Aorta (tissue), 5 donors: ENCODE measurements around the gene JOSD1. TPM values are rescaled to one million over a fixed set of nuclear protein-coding genes. Genes with fewer than 3 reads are reported as not detected.

ENCODE experiments used
- ATAC-seq: fragments of 200-7000 bp; cut with Tn5 transposase; one replicate; pipeline ENCODE4 v1.9.1; 2022; ENCODE audit warnings: moderate library complexity; ENCODE audit not compliant: low FRiP score
- DNase-seq, 2 donors: peaks; one replicate each; pipeline ENCODE4 v3.0.0-alpha.2; 2020
- H3K27ac ChIP-seq, 2 donors: one replicate each; pipeline ENCODE4 v1.5.1; 2013; ENCODE audit warnings: low read length in 2 of 2, mild to moderate bottlenecking in 2 of 2, moderate library complexity in 2 of 2, control low read depth in 1 of 2, inconsistent platforms in 1 of 2, low read depth in 1 of 2
- H3K27me3 ChIP-seq, 2 donors: one replicate each; pipeline ENCODE4 v1.6.1; 2013; ENCODE audit warnings: control low read depth in 1 of 2, low read length in 1 of 2, mild to moderate bottlenecking in 1 of 2, moderate library complexity in 1 of 2; ENCODE audit not compliant: insufficient read depth in 2 of 2, control insufficient read depth in 1 of 2
- H3K36me3 ChIP-seq, 2 donors: one replicate each; pipeline ENCODE4 v1.6.1; 2013; ENCODE audit warnings: control low read depth in 1 of 2, low read length in 1 of 2, mild to moderate bottlenecking in 1 of 2; ENCODE audit not compliant: insufficient read depth in 2 of 2, control insufficient read depth in 1 of 2
- H3K4me1 ChIP-seq, 2 donors: one replicate each; pipeline ENCODE4 v1.6.1; 2013; ENCODE audit warnings: low read length in 2 of 2, control low read depth in 1 of 2, mild to moderate bottlenecking in 1 of 2, moderate library complexity in 1 of 2; ENCODE audit not compliant: insufficient read depth in 2 of 2, control insufficient read depth in 1 of 2
- H3K4me3 ChIP-seq, 2 donors: one replicate each; pipeline ENCODE4 v1.5.1; 2013; ENCODE audit warnings: low read length in 2 of 2, control low read depth in 1 of 2, mild to moderate bottlenecking in 1 of 2
- H3K9me3 ChIP-seq: one replicate; pipeline ENCODE4 v1.6.1; 2013; ENCODE audit warnings: mild to moderate bottlenecking, low read length; ENCODE audit not compliant: control insufficient read depth
- WGBS, 2 donors: extraction: QIAGEN DNeasy Blood & Tissue Kit; methylation state at CpG; one replicate each; pipeline ENCODE4 v1.1.7; 2013; 5-methylcytosine and 5-hydroxymethylcytosine counted together
- intact Hi-C, 2 donors: fragments of 100-400 bp; cut with DNase I; formaldehyde crosslinking; loops; one replicate each; pipeline versions ENCODE4 v1.14.2 to v1.15.0; 2022
- polyA plus RNA-seq, 2 donors: library from polyadenylated mRNA; stranded (reverse); fragments of 200-250 nt; gene quantifications; one replicate each; pipeline ENCODE4 v1.2.3, GENCODE V29; 2013
- total RNA-seq, 2 donors: library from RNA; stranded (reverse); fragmentation: NEBNext Ultra II Directional; extraction: Animal tissue kit (Norgen Biotek cat#: 25700); gene quantifications; one replicate each; pipeline ENCODE4 v1.2.1, GENCODE V29; 2021
- donor health status: healthy with polysubstance abuse.
- donor health status: Bipolar disorder and iron deficiency.
- donor health status: DM: no; HTN: no; CAD: no.
- donor health status: DM: no; HTN: no; CAD: no.
- donor health status: DM: yes; HTN: yes; CAD: no.

The JOSD1 gene
- total and polyA plus RNA-seq, 4 donors = 19.7 to 54.7 (median 42.0) TPM

DNA sequence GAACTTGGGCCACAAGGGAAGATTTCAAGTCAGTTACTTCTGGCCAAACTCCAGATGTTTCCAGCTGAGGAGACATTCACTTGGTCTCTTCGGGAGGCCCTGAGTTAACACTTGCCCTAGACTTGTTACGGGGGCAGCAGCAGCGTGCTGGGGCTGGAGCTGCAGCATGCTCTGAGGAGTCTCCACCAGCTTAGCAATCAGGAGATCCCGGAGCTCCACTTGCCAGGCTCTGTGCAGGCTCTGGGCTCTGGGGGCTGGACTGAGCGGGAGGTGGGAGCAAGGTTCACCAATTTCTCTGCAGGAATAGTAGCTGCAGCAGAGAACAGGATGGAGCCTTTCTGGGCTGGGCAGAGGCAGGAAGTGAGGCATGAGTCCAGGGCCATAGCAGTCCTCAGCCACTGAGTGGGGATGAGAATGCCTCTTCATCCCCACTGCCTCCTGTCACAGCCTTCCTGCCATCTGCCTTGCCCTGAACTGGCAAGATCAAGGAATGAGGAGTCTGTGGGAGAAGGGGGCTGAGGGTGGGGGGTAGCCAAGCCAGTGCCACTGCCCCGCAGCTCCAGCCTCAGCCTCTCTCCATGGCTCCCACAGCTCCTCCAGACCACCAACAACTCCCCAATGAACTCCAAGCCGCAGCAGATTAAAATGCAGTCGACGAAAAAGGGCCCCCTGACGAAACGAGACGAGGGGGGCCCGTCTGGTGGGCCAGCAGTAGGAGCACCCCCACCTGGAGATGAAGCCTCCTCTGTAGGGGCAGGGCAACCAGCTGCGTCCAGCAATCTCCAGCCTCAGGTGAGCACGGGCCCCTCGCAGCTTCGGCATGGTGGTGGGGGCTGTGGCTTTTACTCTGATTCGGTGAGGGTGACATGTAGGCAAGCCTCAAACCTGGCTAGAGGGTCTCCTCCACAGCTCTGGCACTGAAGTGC is 28.4 kb upstream of the JOSD1 start:
- Histone ChIP-seq H3K4me1 (peaks cover 0 to 3% of the 10 kb centered on the region in 2 donors), H3K27ac (no peak overlapping the region), H3K9me3 (no peaks in the 10 kb centered on the region), H3K27me3 (no peaks in the 10 kb centered on the region), H3K4me3 (no peak overlapping the region), H3K36me3 (peaks cover 5 to 23% of the 10 kb centered on the region in 2 donors)
- WGBS, 2 donors = 87 to 89% methylated on average over 18 of the region's 18 CpGs
- intact Hi-C loops = no loop called here
- no peak for ATAC-seq
- DNase-seq = peak; percentile 41 to 63

DNA sequence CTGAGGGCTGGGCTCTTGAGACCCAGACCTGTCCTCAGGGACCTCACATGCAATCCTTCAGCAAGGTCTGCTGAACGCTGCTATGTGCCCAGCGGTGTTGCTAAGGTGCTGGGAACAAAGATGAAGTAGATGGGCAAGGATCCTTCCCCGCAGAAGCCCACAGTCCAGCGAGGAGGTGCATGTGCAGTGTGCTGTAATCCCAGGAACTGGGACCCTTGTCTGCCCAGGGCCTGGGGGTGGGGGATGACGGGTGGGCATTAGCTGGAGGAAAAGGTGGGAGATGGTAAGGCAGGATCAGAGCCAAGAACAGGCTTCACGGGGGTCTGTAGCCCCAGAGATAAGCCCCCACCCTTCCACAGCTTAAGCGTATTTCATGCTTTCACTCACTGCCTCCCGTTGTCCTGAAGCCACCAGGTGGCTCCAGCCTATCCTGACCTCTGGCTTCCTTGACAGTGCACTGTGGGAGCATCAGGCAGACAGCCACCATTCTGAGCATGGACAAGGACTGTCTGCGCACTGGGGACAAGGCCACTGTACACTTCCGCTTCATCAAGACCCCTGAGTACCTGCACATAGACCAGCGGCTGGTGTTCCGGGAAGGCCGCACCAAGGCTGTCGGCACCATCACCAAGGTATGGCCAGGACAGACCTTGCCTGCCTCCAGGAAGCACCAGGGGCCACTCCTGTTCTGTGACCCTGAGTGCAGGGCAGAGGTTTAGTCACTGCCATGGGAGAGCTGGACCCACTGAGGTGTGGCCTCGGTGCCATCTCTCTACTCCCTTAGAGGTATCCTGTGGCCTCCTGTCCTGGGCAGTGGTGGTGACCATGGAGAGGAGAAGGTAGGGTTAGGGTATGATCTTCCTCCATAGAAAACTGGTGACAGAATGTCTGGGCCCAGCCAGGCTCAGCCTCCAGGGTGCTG is 27.0 kb upstream of the JOSD1 start:
- no peaks in the 10 kb centered on the region for H3K27me3 ChIP-seq
- DNase-seq (peak in 1 of 2 donors; percentile 53), ATAC-seq (no peak)
- H3K9me3 ChIP-seq = no peaks in the 10 kb centered on the region
- H3K27ac ChIP-seq = no peak overlapping the region
- no peak overlapping the region for H3K4me3 ChIP-seq
- peaks cover 0 to 3% of the 10 kb centered on the region in 2 donors for H3K4me1 ChIP-seq
- 91 to 93% methylated on average over 15 of the region's 15 CpGs for WGBS, 2 donors
- intact Hi-C loops = no loop called here
- H3K36me3 ChIP-seq = peaks cover 5 to 23% of the 10 kb centered on the region in 2 donors

DNA sequence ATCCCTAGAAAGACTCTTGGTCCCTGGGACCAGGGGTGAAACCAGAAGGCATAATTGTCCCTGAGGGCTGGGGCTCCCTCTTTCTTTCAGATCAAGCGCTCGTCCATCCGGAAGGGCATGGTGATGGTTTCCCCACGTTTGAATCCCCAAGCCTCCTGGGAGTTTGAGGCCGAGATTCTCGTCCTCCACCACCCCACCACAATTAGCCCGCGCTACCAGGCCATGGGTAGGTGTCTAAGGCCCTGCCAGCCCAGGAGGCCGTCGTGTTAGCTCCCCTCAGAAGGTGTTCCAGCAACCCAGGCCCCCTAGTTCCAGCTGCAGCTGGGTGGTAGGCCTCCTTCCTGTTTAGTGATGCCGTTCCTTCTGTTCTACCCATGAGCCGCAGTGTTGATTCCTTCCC is 26.4 kb upstream of the JOSD1 start:
- no peak for ATAC-seq
- Histone ChIP-seq H3K4me1 (peaks cover 0 to 2% of the 10 kb centered on the region in 2 donors), H3K9me3 (no peaks in the 10 kb centered on the region), H3K27me3 (no peaks in the 10 kb centered on the region), H3K27ac (no peak overlapping the region), H3K36me3 (peaks cover 5 to 23% of the 10 kb centered on the region in 2 donors), H3K4me3 (no peak overlapping the region)
- intact Hi-C loops = no loop called here
- peak in 1 of 2 donors; percentile 57 for DNase-seq
- WGBS, 2 donors = 91% methylated on average over 12 of the region's 12 CpGs

DNA sequence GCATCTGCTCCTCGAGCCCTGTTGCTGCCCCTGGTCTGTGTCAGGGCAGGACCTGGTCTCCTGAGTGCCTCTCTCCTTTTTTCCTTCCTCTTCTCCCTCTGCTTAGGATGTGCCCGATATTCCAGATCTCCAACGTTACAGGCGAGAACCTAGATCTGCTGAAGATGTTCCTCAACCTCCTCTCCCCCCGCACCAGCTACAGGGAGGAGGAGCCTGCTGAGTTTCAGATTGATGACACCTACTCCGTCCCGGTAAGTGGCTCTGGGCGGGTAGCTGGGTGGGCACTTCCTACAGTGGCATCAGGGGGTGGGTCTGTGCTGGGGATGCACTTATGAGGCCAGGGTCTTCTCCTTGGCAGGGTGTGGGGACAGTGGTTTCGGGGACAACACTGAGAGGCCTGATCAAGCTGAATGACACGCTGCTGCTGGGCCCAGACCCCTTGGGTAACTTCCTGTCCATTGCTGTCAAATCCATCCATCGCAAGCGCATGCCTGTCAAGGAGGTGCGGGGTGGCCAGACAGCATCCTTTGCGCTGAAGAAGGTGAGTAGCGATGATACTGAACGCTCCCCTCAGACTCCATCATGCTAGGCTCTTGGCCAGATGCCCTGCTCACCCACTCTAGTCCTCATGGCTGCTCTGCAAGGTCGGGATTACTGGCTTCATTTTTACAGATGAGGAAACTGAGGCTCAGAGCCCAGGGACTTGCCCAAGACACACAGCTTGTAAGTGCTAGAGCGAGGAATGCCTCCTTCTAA is 25.3 kb upstream of the JOSD1 start:
- intact Hi-C loops = no loop called here
- WGBS, 2 donors = 91 to 93% methylated on average over 17 to 18 of the region's 18 CpGs
- no peaks in the 10 kb centered on the region for H3K4me1 ChIP-seq

GRCh38 chr22:38724926-38725571 is 24.3 kb upstream of the JOSD1 start:
- H3K27ac ChIP-seq = no peak overlapping the region
- H3K9me3 ChIP-seq = no peaks in the 10 kb centered on the region
- ATAC-seq (no peak), DNase-seq (peak in 1 of 2 donors; percentile 39)
- no peaks in the 10 kb centered on the region for H3K4me1 ChIP-seq
- no peak overlapping the region for H3K4me3 ChIP-seq
- 38 to 44% methylated on average over 3 of the region's 3 CpGs for WGBS, 2 donors
- H3K36me3 ChIP-seq = peaks cover 5 to 24% of the 10 kb centered on the region in 2 donors
- H3K27me3 ChIP-seq = no peaks in the 10 kb centered on the region
- intact Hi-C loops = no loop called here

More for the DNA sequence above, 25.3 kb upstream of the JOSD1 start:
- ATAC-seq = no peak
- no peak overlapping the region for H3K27ac ChIP-seq
- H3K9me3 ChIP-seq = no peaks in the 10 kb centered on the region
- no peaks in the 10 kb centered on the region for H3K27me3 ChIP-seq
- H3K36me3 ChIP-seq = peaks cover 5 to 25% of the 10 kb centered on the region in 2 donors
- no peak overlapping the region for H3K4me3 ChIP-seq
- peak; percentile 36 to 57 for DNase-seq

- DNase-seq = peak in 1 of 2 donors; percentile 47
- Histone ChIP-seq H3K9me3 (no peaks in the 10 kb centered on the region), H3K27ac (no peak overlapping the region), H3K4me3 (no peak overlapping the region), H3K4me1 (no peaks in the 10 kb centered on the region), H3K36me3 (peaks cover 5 to 21% of the 10 kb centered on the region in 2 donors), H3K27me3 (no peaks in the 10 kb centered on the region)
- intact Hi-C loops = no loop called here
- no peak for ATAC-seq
- WGBS, 2 donors = 96% methylated on average over 7 of the region's 7 CpGs
These were observed 23.4 kb upstream of the JOSD1 start for GRCh38 chr22:38724176-38724575.

GRCh38 chr22:38721551-38721950 is 20.8 kb upstream of the JOSD1 start:
- Histone ChIP-seq H3K27me3 (no peaks in the 10 kb centered on the region), H3K36me3 (peaks cover 5 to 11% of the 10 kb centered on the region in 2 donors), H3K27ac (no peak overlapping the region), H3K4me1 (no peaks in the 10 kb centered on the region), H3K9me3 (no peaks in the 10 kb centered on the region), H3K4me3 (no peak overlapping the region)
- intact Hi-C loops = no loop called here
- DNase-seq (no peak), ATAC-seq (no peak)
- WGBS, 2 donors = 85 to 89% methylated on average over 7 of the region's 7 CpGs

GRCh38 chr22:38720350-38720749 is 19.6 kb upstream of the JOSD1 start:
- no peak for ATAC-seq
- Histone ChIP-seq H3K9me3 (no peaks in the 10 kb centered on the region), H3K4me3 (no peak overlapping the region), H3K4me1 (no peaks in the 10 kb centered on the region), H3K27ac (no peak overlapping the region), H3K36me3 (peaks cover 5 to 7% of the 10 kb centered on the region in 2 donors), H3K27me3 (no peaks in the 10 kb centered on the region)
- intact Hi-C loops = no loop called here
- DNase-seq = no peak
- WGBS, 2 donors = 81 to 83% methylated on average over 3 of the region's 3 CpGs
